Pancreas (tissue), 10 donors: Measurements from ENCODE around the gene MGA. TPM values are rescaled to one million over a fixed set of nuclear protein-coding genes. Genes with fewer than 3 reads are reported as not detected.

Experiments
- ATAC-seq, 4 donors: fragments of 200-7000 bp; cut with Tn5 transposase; one replicate each; pipeline versions ENCODE4 v1.8.0 to v1.9.1; 2020; ENCODE audit warnings: mild to moderate bottlenecking in 4 of 4, moderate library complexity in 4 of 4
- DNase-seq, 6 donors: peaks; one replicate each; pipeline ENCODE4 v3.0.0-alpha.2; 2020
- FAIRE-seq: peaks from 2 replicates; lab custom pipeline; 2012; peaks lifted over from hg19 to GRCh38; lab: Jason Lieb, UNC
- H3K27ac ChIP-seq, 4 donors: fragments of 200-600 bp; sonication (generic); 1 replicate in 3 of 4; 2 replicates in 1 of 4; pipeline versions ENCODE4 v1.5.0 to v1.8.0; 2020
- H3K27me3 ChIP-seq, 4 donors: fragments of 200-600 bp; one replicate each; pipeline ENCODE4 v1.8.0; 2021
- H3K36me3 ChIP-seq, 3 donors: fragments of 200-600 bp; sonication (generic) in 1 of 3; one replicate each; pipeline versions ENCODE4 v1.5.0 to v1.8.0; 2020 to 2021
- H3K4me1 ChIP-seq, 3 donors: fragments of 200-600 bp; one replicate each; pipeline ENCODE4 v1.8.0; 2021
- H3K4me3 ChIP-seq, 4 donors: fragments of 200-600 bp; sonication (generic) in 2 of 4; one replicate each; pipeline versions ENCODE4 v1.5.0 to v1.8.0; 2020 to 2021
- H3K9me3 ChIP-seq, 4 donors: fragments of 200-600 bp; one replicate each; pipeline ENCODE4 v1.8.0; 2021
- WGBS, 2 donors: extraction: QIAGEN DNeasy Blood & Tissue Kit; methylation state at CpG; one replicate each; pipeline ENCODE4 v1.1.7; 2013; 5-methylcytosine and 5-hydroxymethylcytosine counted together
- intact Hi-C, 3 donors: fragments of 100-400 bp; cut with DNase I; formaldehyde crosslinking; loops; one replicate each; pipeline versions ENCODE4 v1.11.1 to v1.14.2; 2022
- microRNA-seq, 2 donors: library from miRNA; unstranded; fragments of <30 nt; microRNA quantifications; one replicate each; pipeline versions ENCODE4 to v1.1.0, GENCODE V29; 2019 to 2020
- polyA plus RNA-seq, 2 donors: library from polyadenylated mRNA; stranded (reverse); fragments of 200-250 nt; gene quantifications; one replicate each; pipeline ENCODE4 v1.2.3, GENCODE V29; 2013
- total RNA-seq, 6 donors: library from RNA; stranded (reverse); fragmentation: NEBNext Ultra II Directional in 4 of 6; extraction: Animal tissue kit (Norgen Biotek cat#: 25700) in 4 of 6; gene quantifications; one replicate each; pipeline versions ENCODE4 v1.2.1 to v1.2.4, GENCODE V29; 2021 to 2023
- TF ChIP-seq, protein P1 (sequence below), 4 donors: fragments of 200-600 bp; sonication (generic) in 3 of 4; IDR thresholded peaks; one replicate each; pipeline versions ENCODE4 v1.5.0 to v1.8.0; 2021; ENCODE audit warnings: antibody characterized with exemption in 4 of 4
- donor health status: healthy with polysubstance abuse.
- donor health status: DM: no; HTN: no; CAD: no; lungs with moderate emphysema.
- donor health status: DM: no; HTN: no; CAD: no.
- donor health status: control.
- donor health status: control.
- donor health status: Bipolar disorder and iron deficiency.
- donor health status: DM: yes; HTN: yes; CAD: no.
- donor health status: DM: no; HTN: no; CAD: no.
- donor health status: DM: no; HTN: no; CAD: no.
- donor health status: DM: yes; HTN: yes; CAD: no.

The MGA gene
- total and polyA plus RNA-seq, 8 donors, result 2.7 to 31.3 (median 17.6) TPM

DNA sequence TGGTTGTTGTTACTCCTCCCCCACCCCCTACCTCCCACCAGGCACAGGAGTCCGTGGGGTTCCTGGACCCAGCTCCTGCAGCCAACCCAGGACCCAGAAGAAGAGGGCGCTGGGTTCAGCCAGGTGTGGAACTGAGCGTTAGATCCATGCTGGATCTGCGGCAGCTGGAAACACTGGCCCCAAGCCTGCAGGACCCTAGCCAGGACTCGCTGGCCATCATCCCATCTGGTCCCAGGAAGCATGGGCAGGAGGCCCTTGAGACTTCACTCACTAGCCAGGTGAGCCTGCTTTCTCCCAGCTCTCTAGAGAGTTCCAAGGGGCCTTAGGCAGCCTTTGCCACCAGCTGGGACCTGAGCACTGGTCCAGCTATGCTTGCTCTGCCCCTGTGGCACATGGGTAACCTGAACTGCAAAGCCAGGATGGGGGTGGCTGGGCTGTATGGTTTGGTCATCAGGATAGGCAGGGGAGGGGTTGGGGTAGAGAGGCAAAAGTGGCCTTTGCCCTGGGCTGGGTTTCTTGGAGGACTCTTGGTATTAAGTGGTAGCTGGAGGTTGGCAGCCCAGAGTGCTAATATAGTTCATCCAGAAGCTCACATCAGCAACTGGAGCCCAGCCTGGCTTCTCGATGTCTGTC is 160.7 kb downstream of the MGA start:
- Histone ChIP-seq H3K36me3 (peaks cover 0 to 26% (median 0%) of the 10 kb centered on the region in 3 donors), H3K4me3 (no peak overlapping the region), H3K27ac (peak overlapping the region in 2 of 4 donors; percentile 19 to 62), H3K27me3 (no peaks in the 10 kb centered on the region), H3K4me1 (peaks cover 0 to 10% (median 4%) of the 10 kb centered on the region in 3 donors), H3K9me3 (no peaks in the 10 kb centered on the region)
- DNase-seq (peak; percentile 71 to 92 (median 84)), FAIRE-seq (no peak), ATAC-seq (peak; percentile 89 to 95 (median 92))
- TF ChIP-seq, protein P1, sequence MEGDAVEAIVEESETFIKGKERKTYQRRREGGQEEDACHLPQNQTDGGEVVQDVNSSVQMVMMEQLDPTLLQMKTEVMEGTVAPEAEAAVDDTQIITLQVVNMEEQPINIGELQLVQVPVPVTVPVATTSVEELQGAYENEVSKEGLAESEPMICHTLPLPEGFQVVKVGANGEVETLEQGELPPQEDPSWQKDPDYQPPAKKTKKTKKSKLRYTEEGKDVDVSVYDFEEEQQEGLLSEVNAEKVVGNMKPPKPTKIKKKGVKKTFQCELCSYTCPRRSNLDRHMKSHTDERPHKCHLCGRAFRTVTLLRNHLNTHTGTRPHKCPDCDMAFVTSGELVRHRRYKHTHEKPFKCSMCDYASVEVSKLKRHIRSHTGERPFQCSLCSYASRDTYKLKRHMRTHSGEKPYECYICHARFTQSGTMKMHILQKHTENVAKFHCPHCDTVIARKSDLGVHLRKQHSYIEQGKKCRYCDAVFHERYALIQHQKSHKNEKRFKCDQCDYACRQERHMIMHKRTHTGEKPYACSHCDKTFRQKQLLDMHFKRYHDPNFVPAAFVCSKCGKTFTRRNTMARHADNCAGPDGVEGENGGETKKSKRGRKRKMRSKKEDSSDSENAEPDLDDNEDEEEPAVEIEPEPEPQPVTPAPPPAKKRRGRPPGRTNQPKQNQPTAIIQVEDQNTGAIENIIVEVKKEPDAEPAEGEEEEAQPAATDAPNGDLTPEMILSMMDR (IDR thresholded peaks at IDR 0.05), result no peak
- intact Hi-C loops, result loop anchor here in 1 of 3 donors (5.0 kb wide), 1 partner anchor 86 kb away; no protein-coding TSS in a partner anchor
- WGBS, 2 donors, result 31 to 46% methylated on average over 6 of the region's 6 CpGs

- DNase-seq, result peak in 2 of 6 donors; percentile 10 to 39
- H3K4me3 ChIP-seq, result no peak overlapping the region
- H3K27ac ChIP-seq, result no peak overlapping the region
- peaks cover 0 to 10% (median 4%) of the 10 kb centered on the region in 3 donors for H3K4me1 ChIP-seq
- TF ChIP-seq, protein P1 (IDR thresholded peaks at IDR 0.05), result no peak
- H3K27me3 ChIP-seq, result no peaks in the 10 kb centered on the region
- WGBS, 2 donors, result 84 to 87% methylated on average over 4 of the region's 4 CpGs
- intact Hi-C loops, result loop anchor here in 1 of 3 donors (5.0 kb wide), 1 partner anchor 85 kb away; no protein-coding TSS in a partner anchor
- H3K36me3 ChIP-seq, result peaks cover 0 to 20% (median 0%) of the 10 kb centered on the region in 3 donors
- no peak for ATAC-seq
- no peak for FAIRE-seq
- H3K9me3 ChIP-seq, result no peaks in the 10 kb centered on the region
These were observed 161.6 kb downstream of the MGA start for GRCh38 chr15:41821831-41822230.

- ATAC-seq, result no peak
- intact Hi-C loops, result loop anchor here in 1 of 3 donors (5.0 kb wide), 1 partner anchor 85 kb away; no protein-coding TSS in a partner anchor
- peaks cover 0 to 19% (median 0%) of the 10 kb centered on the region in 3 donors for H3K36me3 ChIP-seq
These were observed 162.3 kb downstream of the MGA start for GRCh38 chr15:41822471-41822870.

More at GRCh38 chr15:41822471-41822870, 162.3 kb downstream of the MGA start:
- Histone ChIP-seq H3K9me3 (no peaks in the 10 kb centered on the region), H3K4me1 (peaks cover 0 to 14% (median 4%) of the 10 kb centered on the region in 3 donors), H3K27ac (no peak overlapping the region), H3K4me3 (no peak overlapping the region), H3K27me3 (no peaks in the 10 kb centered on the region)
- DNase-seq (peak in 1 of 6 donors; percentile 31), FAIRE-seq (no peak)
- TF ChIP-seq, protein P1 (IDR thresholded peaks at IDR 0.05), result no peak
- 87 to 94% methylated on average over 6 of the region's 6 CpGs for WGBS, 2 donors

Small RNA genes lying within 50 kb of the gene (microRNA-seq; reads per million reads assigned to microRNA genes)
- 0 reads per million in 2 donors for gene MIR626

Other genes starting within 250 kb of the MGA start
- gene RTF1, start 243.3 kb upstream of the MGA start, total RNA-seq, result 10 to 100 TPM in 3 of 6 donors, 1 to 10 TPM in 3; 9.0 to 16.1 (median 10.3) TPM
- gene RTF1, start 243.3 kb upstream of the MGA start, polyA plus RNA-seq, result 10 to 100 TPM in 1 of 2 donors, 1 to 10 TPM in 1; 7.9 to 17.3 TPM
- 1 to 10 TPM in 4 of 6 donors, under 1 TPM in 2; 0.64 to 2.8 (median 1.1) TPM for gene ITPKA, start 166.5 kb upstream of the MGA start, total RNA-seq
- 1 to 10 TPM in 1 of 2 donors, under 1 TPM in 1; 0.84 to 1.3 TPM for gene ITPKA, start 166.5 kb upstream of the MGA start, polyA plus RNA-seq
- gene LTK, start 146.6 kb upstream of the MGA start, total RNA-seq, result under 1 TPM; 0.17 to 0.41 (median 0.26) TPM
- under 1 TPM; 0.19 to 0.63 TPM for gene LTK, start 146.6 kb upstream of the MGA start, polyA plus RNA-seq
- 10 to 100 TPM; 11.2 to 24.1 (median 17.8) TPM for gene RPAP1, start 116.1 kb upstream of the MGA start, total RNA-seq
- 10 to 100 TPM; 10.6 to 16.9 TPM for gene RPAP1, start 116.1 kb upstream of the MGA start, polyA plus RNA-seq
- gene TYRO3, start 101.2 kb upstream of the MGA start, total RNA-seq, result 10 to 100 TPM in 4 of 6 donors, 1 to 10 TPM in 2; 8.5 to 14.4 (median 11.1) TPM
- gene TYRO3, start 101.2 kb upstream of the MGA start, polyA plus RNA-seq, result 1 to 10 TPM; 7.3 to 8.1 TPM
- 10 to 100 TPM in 1 of 6 donors, 1 to 10 TPM in 5; 5.3 to 12.0 (median 7.2) TPM for gene MAPKBP1, start 114.1 kb downstream of the MGA start, total RNA-seq
- gene MAPKBP1, start 114.1 kb downstream of the MGA start, polyA plus RNA-seq, result 10 to 100 TPM in 1 of 2 donors, 1 to 10 TPM in 1; 9.3 to 19.2 TPM
- 10 to 100 TPM in 3 of 6 donors, 1 to 10 TPM in 3; 6.5 to 12.5 (median 9.9) TPM for gene JMJD7, start 167.7 kb downstream of the MGA start, total RNA-seq
- 10 to 100 TPM; 11.2 to 16.8 TPM for gene JMJD7, start 167.7 kb downstream of the MGA start, polyA plus RNA-seq
- gene PLA2G4B, start 178.4 kb downstream of the MGA start, total RNA-seq, result 1 to 10 TPM; 3.5 to 8.5 (median 5.3) TPM
- gene PLA2G4B, start 178.4 kb downstream of the MGA start, polyA plus RNA-seq, result 10 to 100 TPM; 46.1 to 56.8 TPM
- gene SPTBN5, start 233.6 kb downstream of the MGA start, total RNA-seq, result 1 to 10 TPM in 2 of 6 donors, under 1 TPM in 4; 0.32 to 4.0 (median 0.60) TPM
- 10 to 100 TPM in 1 of 2 donors, 1 to 10 TPM in 1; 9.5 to 11.4 TPM for gene SPTBN5, start 233.6 kb downstream of the MGA start, polyA plus RNA-seq